Skeletal muscle satellite cell (primary cell): ENCODE data around the gene MAN1A1.

Experiments
- H3K27me3 ChIP-seq: 2 replicates; pipeline ENCODE4 v1.7.0; 2013; ENCODE audit warnings: low read length; ENCODE audit not compliant: control insufficient read depth, insufficient read depth
- H3K36me3 ChIP-seq: 2 replicates; pipeline ENCODE4 v1.7.0; 2013; ENCODE audit warnings: mild to moderate bottlenecking, control low read depth, low read length; ENCODE audit not compliant: insufficient read depth
- H3K4me1 ChIP-seq: 2 replicates; pipeline ENCODE4 v1.7.0; 2013; ENCODE audit warnings: low read length; ENCODE audit not compliant: control insufficient read depth, insufficient read depth
- H3K4me2 ChIP-seq: 2 replicates; pipeline ENCODE4 v1.7.0; 2013; ENCODE audit warnings: mild to moderate bottlenecking, low read length
- H3K4me3 ChIP-seq: 2 replicates; pipeline ENCODE4 v1.7.0; 2013; ENCODE audit warnings: low read length
- H3K9ac ChIP-seq: 2 replicates; pipeline ENCODE4 v1.7.0; 2013; ENCODE audit warnings: mild to moderate bottlenecking, low read depth, low read length, moderate library complexity
- H3K9me3 ChIP-seq: replicated peaks from 2 replicates; pipeline ENCODE4 v1.7.0; 2013; ENCODE audit warnings: mild to moderate bottlenecking, control low read depth, low read length

Gene MAN1A1

DNA sequence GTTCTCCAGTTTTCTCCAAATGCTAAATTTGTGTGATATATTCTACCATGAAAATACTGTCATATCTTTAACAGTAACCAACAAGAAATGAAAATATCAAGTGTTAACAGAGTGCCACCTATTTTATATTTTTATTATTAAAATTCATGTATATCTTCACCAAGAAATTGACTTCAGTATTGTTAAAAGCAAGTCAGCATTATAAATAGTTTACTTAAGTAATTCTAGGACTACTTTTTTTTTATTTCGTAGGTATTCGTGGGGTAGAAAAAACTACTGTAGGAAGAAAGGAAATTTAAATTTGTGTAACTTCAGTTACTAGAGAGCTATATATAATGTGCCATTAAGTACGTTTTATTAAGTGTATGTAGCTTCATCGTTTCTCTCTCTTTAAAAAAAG is 6.3 kb upstream of the MAN1A1 start:
- Histone ChIP-seq H3K9ac (no peak overlapping the region), H3K4me1 (no peaks in the 10 kb centered on the region), H3K9me3 (no peaks in the 10 kb centered on the region), H3K27me3 (no peaks in the 10 kb centered on the region), H3K4me3 (no peak overlapping the region), H3K36me3 (no peaks in the 10 kb centered on the region), H3K4me2 (no peak overlapping the region)

DNA sequence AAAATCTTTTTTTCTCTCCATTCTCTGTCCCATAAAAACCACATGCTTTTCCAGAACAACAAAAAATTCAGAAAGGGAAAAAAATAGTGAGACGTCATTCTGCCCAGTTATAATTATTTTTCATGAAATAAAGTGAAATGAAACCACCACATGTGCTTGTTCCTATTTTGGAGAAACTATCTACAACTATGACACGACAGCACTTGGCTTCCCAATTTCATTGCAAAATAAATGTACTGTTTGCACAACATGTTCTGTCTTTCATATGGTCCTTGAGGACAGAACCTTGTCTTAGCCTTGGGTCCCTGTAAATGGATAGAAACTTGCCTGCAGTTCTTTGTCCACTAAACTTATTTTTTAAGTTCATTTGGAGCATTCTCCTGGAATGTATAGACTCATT is 5.6 kb upstream of the MAN1A1 start:
- H3K4me2 ChIP-seq, result no peak overlapping the region
- H3K4me1 ChIP-seq, result no peaks in the 10 kb centered on the region
- H3K27me3 ChIP-seq, result no peaks in the 10 kb centered on the region
- no peaks in the 10 kb centered on the region for H3K9me3 ChIP-seq
- H3K9ac ChIP-seq, result no peak overlapping the region
- H3K4me3 ChIP-seq, result no peak overlapping the region
- H3K36me3 ChIP-seq, result no peaks in the 10 kb centered on the region

DNA sequence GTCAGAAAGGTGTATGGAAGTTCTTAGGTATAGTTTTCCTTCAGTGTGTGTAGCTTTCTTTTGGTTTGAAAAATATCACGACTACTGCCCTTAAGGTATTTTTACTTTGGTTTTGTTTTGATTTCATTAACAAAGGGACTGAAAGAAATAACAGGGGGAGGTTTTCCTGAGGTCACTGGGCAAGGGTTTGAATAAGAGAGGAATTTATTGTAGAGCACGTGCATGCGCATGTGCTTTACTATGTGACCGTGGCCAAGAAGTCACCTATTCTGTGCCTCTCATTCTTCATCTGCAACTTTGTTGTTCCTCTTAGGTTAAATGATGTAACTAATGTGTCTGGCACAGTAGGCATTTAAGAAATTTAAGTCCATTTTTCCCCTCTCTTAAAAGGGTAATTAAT is 4.1 kb upstream of the MAN1A1 start:
- no peaks in the 10 kb centered on the region for H3K4me1 ChIP-seq
- H3K27me3 ChIP-seq, result no peaks in the 10 kb centered on the region
- no peak overlapping the region for H3K4me3 ChIP-seq
- H3K4me2 ChIP-seq, result no peak overlapping the region
- no peaks in the 10 kb centered on the region for H3K9me3 ChIP-seq
- H3K9ac ChIP-seq, result no peak overlapping the region
- H3K36me3 ChIP-seq, result no peaks in the 10 kb centered on the region

DNA sequence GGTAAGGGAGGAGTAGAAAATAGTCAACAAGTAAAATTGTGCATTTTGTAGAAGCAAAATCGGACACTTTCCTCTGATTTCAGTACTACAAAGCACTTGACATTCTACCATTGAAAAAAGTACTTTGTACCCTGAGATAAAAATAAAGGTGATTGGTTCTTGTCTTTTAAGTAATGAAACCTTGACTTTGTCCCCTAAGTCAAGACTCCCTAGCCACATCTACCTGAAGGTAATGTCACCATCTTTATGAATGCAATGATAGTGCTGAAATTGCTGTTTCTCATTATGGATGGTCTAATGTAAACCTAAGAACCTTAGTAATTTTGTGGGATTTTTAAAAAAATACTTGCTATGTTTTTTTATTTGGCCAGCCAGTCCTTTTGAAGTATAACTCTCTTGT is 2.4 kb upstream of the MAN1A1 start:
- Histone ChIP-seq H3K4me2 (no peak overlapping the region), H3K9me3 (no peaks in the 10 kb centered on the region), H3K4me3 (no peak overlapping the region), H3K4me1 (peaks cover 12% of the 10 kb centered on the region), H3K9ac (no peak overlapping the region), H3K36me3 (no peaks in the 10 kb centered on the region), H3K27me3 (no peaks in the 10 kb centered on the region)

DNA sequence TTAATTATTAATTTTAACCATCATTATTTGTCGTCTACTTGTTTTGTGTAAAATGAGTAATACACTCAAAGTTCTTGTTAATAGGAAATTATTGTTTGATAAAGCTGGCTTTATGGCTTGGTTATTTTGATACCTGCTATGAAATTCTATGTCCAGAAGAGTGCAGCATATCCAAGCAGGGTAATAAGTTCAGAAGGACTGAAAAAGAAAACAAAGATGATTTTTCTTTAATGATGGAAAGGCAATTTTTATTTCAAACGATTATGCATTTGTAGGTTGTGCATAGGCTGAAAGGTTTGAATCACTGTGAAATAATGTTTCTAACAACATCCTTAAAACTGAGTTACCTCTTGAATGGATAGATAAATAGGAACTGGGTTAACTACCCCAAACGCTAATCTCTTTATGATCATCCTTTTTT is 1.4 kb upstream of the MAN1A1 start:
- peak overlapping the region; percentile 86 for H3K9ac ChIP-seq
- H3K4me3 ChIP-seq, result peak overlapping the region; percentile 97
- no peaks in the 10 kb centered on the region for H3K27me3 ChIP-seq
- peaks cover 16% of the 10 kb centered on the region for H3K4me1 ChIP-seq
- H3K9me3 ChIP-seq, result no peaks in the 10 kb centered on the region
- H3K36me3 ChIP-seq, result no peaks in the 10 kb centered on the region
- H3K4me2 ChIP-seq, result peak overlapping the region; percentile 71

DNA sequence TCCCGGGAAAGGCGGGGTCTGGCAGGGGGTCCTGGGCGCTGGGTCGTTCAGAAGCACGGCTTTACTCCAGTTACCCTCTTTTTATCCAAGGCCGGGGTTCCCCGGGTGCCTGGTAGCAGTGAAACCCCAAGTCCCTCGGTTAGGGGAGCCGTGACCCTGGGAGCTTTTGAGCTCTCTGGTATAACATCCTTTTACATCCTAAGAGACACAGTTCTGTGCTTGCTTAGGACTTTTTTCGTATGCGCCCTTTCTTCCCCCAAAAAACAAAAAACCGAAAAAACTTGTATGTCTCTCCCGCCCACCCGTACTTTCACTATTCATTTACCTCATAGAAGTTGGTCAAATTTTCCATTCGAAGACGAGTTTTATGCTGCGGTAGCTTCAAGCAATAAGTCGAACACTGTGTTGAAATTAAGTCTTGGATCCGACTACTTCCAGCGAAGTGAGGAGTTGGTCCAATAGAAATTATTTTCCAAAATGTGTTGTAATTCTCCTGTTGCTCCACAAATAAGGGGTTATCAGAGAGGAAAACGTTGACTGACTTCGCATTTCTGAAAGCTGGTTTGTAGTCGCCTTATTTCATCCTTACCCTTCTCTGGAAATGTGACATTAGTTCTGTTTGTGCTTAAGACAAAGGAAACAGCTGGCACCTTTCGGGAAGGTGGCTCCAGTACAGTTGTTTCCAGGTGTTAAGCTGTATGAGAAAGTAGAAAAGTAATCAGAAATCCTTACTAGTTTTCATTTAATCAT is 816 bp upstream of the MAN1A1 start:
- Histone ChIP-seq H3K4me2 (peak overlapping the region; percentile 71), H3K4me1 (peaks cover 16% of the 10 kb centered on the region), H3K27me3 (no peaks in the 10 kb centered on the region), H3K9ac (peak overlapping the region; percentile 86), H3K9me3 (no peaks in the 10 kb centered on the region), H3K4me3 (peak overlapping the region; percentile 97), H3K36me3 (no peaks in the 10 kb centered on the region)

DNA sequence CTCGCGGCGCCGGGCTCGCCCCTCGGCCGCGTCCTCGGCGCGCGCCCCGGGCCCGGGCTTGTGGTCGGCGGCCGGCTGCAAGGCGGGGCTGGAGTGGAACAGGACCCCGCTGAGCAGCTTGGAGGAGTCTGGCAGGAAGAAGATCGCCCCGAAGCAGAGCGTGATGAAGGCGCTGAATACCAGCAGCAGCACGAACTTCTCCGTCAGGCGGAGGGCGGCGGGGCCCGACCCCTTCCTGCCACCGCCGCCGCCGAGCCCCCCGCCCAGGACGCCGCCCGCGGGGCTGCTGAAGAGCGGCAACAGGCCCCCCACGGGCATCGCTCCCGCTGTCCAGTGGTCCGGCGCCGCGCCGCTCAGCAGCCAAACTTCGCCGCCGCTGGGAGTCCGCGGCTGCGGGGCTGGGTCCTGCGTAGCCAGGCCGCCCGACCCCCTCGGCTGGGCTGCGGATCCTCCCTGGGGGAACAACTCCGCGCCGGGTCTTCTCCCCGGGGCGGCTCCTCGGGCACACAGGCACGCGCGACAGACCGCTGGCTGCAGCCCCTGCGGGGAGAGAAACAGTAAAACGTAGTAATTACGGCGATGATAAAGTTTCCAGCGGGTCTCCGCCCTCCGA is 707 bp downstream of the MAN1A1 start:
- peak overlapping the region; percentile 86 for H3K9ac ChIP-seq
- H3K4me3 ChIP-seq, result peak overlapping the region; percentile 97
- no peaks in the 10 kb centered on the region for H3K36me3 ChIP-seq
- no peaks in the 10 kb centered on the region for H3K9me3 ChIP-seq
- H3K4me2 ChIP-seq, result peak overlapping the region; percentile 71
- H3K27me3 ChIP-seq, result no peaks in the 10 kb centered on the region
- peaks cover 16% of the 10 kb centered on the region for H3K4me1 ChIP-seq

DNA sequence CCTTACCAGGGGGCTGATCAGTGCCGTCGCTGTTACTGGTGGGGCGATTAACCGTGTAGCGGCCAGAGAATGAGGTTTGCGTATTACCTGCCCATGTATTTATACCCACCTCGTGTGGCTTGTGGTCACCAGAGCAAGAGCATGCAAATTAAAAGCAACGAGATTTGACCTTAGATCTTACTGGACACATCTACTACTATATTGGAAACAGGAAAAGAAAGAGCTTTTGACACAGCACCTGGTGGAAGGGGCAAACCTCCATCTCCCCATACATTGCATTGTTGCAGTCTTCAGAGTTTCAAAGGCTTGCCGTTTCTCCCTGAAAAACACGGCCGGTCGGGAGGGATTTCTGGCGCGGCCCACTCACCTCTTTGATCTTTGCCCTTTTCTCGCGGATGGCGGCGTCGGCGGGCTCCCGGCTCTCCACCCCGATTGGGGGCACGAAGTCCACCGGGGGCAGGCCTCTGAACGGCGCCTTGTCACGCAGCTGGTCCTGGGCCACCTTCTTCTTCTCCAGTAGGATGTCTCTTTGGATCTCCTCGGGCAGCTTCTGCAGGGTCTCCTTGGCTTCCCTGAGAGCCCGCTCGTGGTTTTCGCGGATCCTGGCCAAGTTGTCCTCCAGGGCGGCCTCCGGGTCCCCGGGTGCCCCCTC is 1.3 kb downstream of the MAN1A1 start:
- Histone ChIP-seq H3K4me3 (peak overlapping the region; percentile 97), H3K9ac (peak overlapping the region; percentile 86), H3K9me3 (no peaks in the 10 kb centered on the region), H3K36me3 (no peaks in the 10 kb centered on the region), H3K4me1 (peaks cover 16% of the 10 kb centered on the region), H3K4me2 (peak overlapping the region; percentile 71), H3K27me3 (no peaks in the 10 kb centered on the region)

DNA sequence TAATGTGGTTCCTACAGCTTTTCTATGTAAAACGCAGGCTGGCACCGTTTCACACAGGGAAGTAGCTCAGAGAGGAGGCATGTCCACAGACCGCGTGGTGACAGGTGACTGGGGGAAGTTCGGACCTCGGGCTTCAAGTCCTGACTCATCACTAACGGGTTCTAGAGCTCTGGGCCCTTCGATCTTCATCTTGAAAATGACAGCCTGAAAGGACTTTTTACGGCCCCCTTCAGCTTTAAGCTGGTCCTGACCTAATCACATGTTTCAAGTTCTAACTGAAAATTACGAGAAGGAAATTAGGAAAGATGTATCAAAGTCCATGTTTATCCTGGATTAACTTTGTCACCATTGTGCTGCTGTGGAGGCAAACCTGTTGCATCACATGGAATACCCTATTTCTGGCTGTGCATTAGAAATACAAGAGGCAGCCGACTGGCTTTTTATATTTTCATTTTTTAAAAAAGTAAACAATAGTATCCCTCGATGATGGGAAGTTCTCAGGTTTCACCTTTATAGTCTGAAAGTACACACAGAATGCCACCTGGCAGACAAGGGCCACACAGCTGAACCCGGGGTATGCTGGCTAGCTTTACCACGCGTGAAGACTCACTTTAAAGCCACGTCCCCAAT is 2.0 kb downstream of the MAN1A1 start:
- Histone ChIP-seq H3K9ac (peak overlapping the region; percentile 86), H3K9me3 (no peaks in the 10 kb centered on the region), H3K4me3 (peak overlapping the region; percentile 97), H3K36me3 (no peaks in the 10 kb centered on the region), H3K27me3 (no peaks in the 10 kb centered on the region), H3K4me2 (peak overlapping the region; percentile 71), H3K4me1 (peaks cover 16% of the 10 kb centered on the region)

DNA sequence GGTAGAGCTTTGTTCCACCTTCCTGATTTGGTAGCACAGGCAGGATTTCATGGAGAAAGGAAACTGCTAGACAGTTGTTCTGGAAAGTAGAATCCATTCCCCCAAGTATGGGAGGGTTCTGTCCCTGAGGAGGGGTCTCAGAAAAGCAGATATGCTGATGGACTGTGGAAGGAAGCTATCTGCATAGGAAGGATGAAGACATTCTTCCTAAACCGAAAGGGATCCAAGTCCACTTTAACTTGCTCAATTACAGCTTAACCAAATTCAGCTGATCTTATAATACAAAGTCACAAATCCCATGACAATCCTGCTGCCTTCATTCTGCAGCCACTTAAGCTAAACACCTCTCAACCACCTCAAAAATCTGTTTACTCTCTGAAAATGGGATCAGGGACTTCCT is 2.6 kb downstream of the MAN1A1 start:
- Histone ChIP-seq H3K9me3 (no peaks in the 10 kb centered on the region), H3K27me3 (no peaks in the 10 kb centered on the region), H3K4me2 (peak overlapping the region; percentile 71), H3K9ac (no peak overlapping the region), H3K4me1 (peaks cover 16% of the 10 kb centered on the region), H3K4me3 (peak overlapping the region; percentile 97), H3K36me3 (no peaks in the 10 kb centered on the region)

DNA sequence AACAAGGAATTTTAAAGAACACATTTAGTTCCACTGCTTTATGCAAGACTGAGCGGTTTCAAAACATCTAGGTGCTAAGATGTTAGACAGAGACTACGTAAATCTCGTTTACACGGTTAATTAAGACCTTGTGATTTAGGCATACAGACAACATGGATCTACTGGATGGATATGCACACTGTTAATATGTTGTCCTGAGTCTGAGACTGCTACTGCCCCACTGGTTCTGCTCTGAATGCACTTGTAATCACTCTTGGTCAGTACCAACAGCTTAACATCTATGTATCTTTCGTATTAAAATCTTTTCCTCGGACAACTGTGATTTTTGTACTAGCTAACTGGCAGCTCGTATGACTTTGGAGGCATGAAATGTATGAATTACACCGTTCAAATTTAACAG is 3.1 kb downstream of the MAN1A1 start:
- Histone ChIP-seq H3K4me1 (peaks cover 16% of the 10 kb centered on the region), H3K4me3 (peak overlapping the region; percentile 97), H3K27me3 (no peaks in the 10 kb centered on the region), H3K9me3 (no peaks in the 10 kb centered on the region), H3K36me3 (no peaks in the 10 kb centered on the region), H3K4me2 (peak overlapping the region; percentile 71), H3K9ac (no peak overlapping the region)
